GOT3 (cell line): Measurements from ENCODE around the gene NANS.
"Not testable (repeated sequence)": the region's sequence is repeated elsewhere in the genome, so short reads cannot be mapped to it uniquely, and the experiment has no call there.

Experiments used
- DNase-seq: peaks from one replicate; lab custom pipeline; 2025; ENCODE audit warnings: mixed read lengths; lab: John Stamatoyannopoulos, UW

The NANS gene

DNA sequence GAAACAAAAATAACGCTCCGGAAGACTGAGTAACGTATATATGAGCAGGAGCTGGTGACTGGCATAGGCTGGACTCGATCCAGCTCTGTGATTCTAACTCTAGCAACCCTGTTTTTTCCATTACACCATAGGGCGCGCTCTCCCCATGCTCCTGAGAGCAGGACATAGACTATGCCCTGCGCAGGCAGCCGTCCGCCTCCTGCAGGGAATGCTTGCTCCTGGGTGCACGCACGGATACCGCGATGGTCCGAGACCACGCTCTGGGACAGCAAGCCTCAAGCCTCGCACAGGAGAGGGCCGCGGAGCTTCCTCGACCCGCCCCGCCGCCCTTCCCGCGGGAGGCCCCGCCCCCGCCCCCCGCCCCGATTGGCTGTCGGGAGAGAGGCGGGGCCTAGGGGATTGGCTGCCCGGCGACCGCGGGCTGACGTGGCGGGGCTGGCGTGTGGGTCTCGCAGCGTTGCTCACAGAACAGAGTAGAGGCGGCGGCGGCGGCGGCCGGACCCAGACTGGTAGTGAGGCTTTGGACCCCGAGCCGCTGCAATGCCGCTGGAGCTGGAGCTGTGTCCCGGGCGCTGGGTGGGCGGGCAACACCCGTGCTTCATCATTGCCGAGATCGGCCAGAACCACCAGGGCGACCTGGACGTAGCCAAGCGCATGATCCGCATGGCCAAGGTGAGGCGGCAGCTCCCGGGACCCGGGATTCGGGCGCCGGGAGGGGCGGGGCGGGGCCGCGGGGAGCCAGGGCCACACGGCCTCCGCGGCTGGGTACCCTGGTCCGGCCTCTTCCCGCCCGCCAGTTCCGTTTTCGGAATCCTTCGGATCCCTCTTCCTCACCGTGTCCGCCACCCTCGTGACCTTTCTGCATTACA is at the start of gene NANS:
NANS (plus strand) TSS at position 464 of the 869 bp plus-strand sequence; CDS start at position 541, 77 bp downstream.
- peak; percentile 59 for DNase-seq

- DNase-seq = no peak
Observed at GRCh38 chr9:98007251-98007928, 49.1 kb upstream of the NANS start.

DNA sequence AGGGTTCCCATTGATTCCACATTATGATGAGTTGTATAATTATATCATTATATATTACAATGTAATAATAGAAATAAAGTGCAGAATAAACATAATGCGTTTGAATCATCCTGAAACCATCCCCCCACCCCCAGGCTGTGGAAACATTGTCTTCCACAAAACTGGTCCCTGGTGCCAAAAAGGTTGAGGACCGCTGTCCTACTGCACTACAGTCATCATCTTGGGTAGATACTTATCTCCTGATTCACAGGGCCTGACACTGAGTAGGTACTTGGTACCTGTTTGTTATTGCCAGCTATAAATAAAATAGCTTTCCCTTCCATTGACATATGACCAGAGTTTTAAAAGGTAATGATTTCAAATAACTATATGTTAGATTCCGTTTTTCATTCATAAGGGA is 47.8 kb upstream of the NANS start:
- DNase-seq = no peak

DNA sequence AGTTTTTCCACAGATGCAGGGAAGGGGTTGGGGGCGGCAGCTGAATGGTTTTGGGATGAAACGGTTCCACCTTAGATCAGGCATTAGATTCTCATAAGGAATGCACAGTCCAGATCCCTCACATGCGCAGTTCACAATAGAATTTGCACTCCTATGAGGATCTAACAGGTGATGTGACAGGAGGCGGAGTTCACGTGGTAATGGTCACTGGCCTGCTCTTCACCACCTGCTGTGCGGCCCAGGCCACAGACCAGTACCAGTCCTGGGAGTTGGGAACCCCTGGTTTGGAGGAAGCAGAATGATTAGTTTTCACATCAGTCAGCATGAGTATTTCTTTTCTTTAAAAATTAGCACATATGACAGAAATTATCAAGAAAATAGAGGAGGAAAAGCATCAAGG is 47.1 kb upstream of the NANS start:
- no peak for DNase-seq

GRCh38 chr9:98009936-98010335 is 46.6 kb upstream of the NANS start:
- no peak for DNase-seq

GRCh38 chr9:98010445-98010844 is 46.1 kb upstream of the NANS start:
- no peak for DNase-seq

DNA sequence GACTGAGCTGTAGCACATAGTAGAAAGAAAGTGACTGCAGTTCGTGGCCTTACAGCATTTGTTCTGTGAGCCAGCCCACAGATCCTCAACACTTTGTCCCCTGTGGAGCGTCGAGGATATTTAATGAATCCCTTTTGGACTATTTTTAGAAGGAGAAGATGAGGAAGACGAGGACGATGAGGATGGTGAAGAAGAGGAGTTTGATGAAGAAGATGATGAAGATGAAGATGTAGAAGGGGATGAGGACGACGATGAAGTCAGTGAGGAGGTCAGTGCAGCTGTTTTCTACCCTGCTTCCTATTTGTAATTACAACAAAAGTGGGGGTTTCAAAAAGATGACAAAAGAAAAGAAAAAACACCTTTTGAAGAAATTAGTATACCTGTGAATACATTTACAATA is 45.4 kb upstream of the NANS start:
- no peak for DNase-seq

DNA sequence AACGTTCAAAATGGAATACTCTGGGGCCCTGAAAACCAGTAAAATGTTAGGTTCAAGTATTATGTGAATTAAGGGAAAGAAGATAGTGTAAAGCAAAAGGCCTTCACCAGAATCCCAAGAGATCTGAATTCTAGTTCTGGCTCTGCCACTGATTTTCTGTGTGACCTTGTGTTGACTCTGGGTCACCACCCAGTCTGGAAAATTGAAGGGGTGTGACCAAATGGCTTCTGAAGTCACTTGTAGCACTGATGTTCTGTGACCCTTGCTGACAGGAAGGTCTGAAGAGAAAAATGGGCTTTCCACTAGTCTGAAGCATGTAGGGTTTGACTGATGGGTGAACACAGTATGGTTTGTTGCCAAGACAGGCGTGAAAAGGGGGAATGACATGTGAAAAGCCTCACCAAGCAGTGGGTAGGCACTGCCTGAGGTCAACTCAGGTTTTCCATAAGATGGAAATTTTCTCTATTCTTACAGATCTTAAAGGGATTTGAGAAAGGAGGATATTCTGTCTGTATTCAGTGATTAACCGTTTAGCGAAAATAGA is 40.3 kb upstream of the NANS start:
- no peak for DNase-seq

DNA sequence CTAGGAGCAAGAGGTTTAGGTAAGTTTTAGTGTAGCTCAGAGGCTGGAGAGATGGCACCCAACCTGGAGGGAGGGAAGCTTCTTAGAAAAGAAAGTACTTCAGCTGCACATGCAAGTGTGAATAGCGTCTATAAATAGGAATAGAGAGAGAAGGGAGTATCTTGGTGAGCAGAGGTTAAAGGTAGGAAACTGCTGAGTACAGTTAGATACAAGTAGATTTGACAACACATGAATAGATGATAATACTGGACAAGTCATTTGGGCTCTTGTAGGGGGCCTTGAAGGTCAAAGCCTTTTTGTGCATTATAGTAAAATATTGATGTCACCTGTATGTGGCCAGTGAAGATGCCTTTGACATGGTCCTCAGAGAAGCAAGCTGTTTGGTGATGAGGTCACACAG is 39.2 kb upstream of the NANS start:
- DNase-seq = no peak

- DNase-seq = no peak
Observed at GRCh38 chr9:98018347-98018746, 38.2 kb upstream of the NANS start.

DNA sequence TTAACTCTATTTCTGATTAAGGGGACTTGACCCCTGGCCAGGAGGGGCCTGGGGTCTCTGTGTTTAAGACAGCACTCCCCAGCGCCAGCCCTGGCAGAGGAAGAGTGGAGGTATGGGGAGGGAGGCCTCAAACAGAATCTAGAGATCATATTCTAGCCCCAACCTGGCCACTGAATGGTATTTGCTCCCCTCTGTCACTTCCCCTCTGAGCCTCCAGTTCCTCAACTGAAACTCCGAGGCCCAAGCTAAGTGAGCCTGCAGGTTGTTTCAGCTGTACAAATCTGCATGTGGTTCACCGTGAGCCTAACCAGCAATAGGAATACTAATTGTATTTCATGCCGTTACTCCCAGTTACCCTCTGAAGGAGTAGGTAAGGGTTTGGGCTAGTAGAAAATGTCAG is 37.4 kb upstream of the NANS start:
- no peak for DNase-seq

DNA sequence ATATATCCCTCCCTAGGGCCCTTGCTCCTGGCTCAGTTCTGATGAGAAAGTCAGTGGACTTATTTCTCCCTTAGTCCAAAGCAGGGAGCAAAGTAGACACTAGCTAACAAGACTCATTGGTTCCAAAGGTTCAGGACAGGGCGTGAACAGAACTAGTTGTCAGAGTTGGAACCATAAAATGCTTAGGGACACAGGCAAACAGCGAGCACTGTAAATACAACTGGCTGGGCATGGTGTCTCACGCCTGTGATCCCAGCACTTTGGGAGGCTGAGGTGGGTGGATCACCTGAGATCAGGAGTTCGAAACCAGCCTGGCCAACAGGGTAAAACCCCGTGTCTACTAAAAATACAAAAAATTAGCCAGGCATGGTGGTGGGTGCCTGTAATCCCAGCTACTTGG is 36.7 kb upstream of the NANS start:
- DNase-seq = not testable (repeated sequence)

- no peak for DNase-seq
Observed at GRCh38 chr9:98020476-98021145, 35.9 kb upstream of the NANS start.

DNA sequence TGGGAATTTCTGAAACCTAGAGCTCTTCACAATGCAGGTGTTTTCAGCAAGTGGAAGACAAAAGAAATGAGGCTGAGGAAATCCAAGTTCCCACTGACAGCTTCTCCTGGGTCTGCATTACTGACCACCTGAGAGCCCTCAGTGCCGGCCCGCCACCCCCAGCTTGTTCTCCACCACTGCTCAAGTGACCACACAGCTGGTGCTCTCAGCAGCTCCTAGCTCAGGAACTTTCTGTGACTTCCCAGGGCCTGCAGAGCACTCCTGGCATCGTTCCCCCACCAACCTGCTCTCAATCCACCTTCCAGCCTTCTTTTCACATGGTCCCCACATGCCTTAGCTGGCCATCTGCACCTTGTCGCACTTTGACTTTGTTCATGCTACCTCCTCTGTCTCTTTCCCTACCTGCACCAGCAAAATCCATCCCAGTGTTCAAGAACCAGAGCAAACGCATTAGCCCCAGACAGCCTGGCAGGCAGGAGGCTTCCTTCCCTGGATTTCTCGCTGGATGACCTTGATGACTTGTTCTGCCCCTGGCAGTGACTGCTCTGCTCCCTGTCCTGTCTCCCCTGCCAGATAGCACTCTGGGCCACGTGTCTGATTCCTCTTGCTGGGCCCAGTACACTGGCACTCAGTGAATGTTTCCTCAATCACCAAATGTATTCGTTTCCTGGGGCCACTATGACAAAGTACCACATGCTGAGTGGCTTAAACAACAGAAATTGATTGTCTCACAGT is 35.1 kb upstream of the NANS start:
- DNase-seq = no peak

GRCh38 chr9:98022447-98022846 is 34.1 kb upstream of the NANS start:
- DNase-seq = no peak

DNA sequence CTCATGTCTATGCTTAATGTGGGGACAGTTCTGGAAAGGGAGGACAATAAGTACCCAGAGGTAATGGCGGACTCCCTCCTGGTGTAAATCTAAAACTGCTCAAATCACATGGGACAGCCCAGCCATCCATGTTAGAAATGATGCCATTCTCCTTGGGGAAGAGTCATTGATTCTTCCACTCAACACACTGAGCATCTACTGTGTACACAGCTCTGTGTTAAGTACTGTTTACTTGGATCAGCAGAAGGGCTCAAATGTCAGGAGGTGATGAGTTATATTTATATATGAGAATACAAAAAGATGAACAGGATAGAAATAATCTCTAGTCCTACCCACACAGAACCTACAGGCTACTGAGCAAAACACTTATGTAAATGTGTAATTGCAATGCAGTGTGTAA is 31.8 kb upstream of the NANS start:
- DNase-seq = no peak

DNA sequence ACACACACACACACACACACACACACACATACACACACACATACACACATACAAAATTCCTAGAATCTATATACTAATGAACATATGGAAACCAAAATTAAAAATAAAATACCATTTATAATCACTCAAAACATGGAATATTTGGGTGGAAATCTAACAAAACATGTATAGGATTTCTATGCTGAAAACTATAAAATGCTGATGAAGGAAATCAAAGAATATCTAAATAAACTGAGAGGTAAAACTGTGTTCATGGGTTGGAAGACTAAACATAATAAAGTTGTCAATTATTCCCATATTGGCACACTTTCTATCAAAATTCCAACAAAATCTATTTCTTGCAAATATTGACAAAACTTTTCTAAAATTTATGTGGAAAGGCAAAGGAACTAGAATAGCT is 25.4 kb upstream of the NANS start:
- DNase-seq = no peak

- no peak for DNase-seq
Observed at GRCh38 chr9:98031935-98032334, 24.6 kb upstream of the NANS start.

DNA sequence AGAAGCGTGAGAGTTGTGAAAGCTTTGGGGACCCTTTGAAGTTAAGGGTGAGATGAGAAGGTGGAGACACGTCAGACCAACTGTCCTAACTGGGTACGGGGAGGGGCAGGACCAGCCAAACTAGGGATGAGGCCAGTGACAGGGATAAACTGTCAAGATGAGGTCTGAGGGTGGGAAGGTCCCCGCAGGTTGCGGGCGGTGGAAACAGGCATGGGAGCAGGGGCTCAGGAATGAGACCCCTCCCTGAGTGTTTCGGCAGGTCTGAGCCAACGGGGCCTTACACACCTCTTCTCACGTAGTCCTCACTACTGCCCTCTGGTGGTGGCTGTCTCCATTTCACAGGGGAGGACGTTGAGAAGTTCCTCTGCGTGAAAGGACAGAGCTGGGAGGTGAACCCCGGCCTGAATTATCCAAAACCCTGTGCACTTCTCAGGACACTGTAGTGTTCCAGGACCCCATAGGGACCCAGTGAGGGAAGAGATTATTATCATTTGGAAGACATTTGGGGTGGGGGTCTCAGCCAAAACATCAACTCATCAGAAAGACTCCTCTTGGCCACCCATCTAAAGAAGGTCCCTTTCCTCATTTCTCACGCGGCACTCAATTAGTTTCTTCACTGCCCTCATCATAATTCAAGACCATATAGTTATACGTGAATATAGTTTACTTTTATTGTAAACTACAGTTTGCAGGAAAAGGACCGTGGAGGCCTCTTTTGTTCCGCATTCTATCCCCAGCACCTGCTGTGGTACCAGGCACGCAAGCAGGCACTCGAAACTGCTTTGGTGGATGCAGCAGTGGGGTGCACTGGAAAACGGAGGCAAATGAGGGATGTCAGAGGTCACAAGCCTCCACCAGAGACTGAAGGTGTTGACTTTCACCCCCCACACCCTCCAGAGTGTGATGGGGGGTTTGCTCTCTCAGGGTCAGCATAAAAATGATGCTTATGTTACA is 21.7 kb upstream of the NANS start:
- no peak for DNase-seq

DNA sequence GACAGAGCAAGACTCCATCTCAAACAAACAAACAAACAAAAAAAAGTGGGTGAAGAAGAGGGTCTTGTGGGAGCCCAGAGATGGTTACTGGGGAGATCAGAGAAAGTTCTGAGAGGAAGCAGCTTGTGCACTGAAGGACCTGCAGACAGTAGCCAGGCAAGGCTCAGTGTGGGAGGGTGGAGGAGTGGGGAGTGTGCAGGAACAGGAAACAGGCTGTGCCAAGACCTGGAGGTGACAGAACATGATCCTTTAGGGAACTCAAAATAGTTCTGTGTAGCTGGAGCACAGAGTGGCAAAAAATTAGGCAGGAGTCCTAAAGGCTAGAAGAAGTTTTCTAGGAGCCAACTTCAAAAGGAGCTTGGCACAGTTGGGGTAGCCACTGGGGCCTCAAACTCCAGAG is 19.2 kb upstream of the NANS start:
- no peak for DNase-seq

DNA sequence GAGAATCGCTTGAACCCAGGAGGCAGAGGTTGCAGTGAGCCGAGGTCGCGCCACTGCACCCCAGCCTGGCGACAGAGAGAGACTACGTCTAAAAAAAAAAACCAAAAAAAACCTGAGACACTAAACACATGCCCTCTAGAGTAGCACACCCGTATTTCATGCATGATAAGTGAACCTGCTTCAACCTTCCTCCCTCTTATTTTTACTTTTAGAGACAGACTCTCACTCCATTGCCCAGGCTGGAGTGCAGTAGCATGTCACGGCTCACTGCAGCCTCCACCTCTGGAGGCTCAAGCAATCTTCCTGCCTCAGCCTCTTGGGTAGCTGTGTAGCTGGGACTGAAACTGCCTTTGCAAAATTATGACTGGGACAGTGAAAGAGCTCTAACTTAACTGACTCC is 17.6 kb upstream of the NANS start:
- DNase-seq = no peak
